NCI-H510A treated with DMSO at 0.1 percent for 48 hours (cell line): Measurements from ENCODE around the gene TMEM171.

Experiments
- DNase-seq: peaks from one replicate; lab custom pipeline; 2025; lab: John Stamatoyannopoulos, UW

TMEM171 gene

DNA sequence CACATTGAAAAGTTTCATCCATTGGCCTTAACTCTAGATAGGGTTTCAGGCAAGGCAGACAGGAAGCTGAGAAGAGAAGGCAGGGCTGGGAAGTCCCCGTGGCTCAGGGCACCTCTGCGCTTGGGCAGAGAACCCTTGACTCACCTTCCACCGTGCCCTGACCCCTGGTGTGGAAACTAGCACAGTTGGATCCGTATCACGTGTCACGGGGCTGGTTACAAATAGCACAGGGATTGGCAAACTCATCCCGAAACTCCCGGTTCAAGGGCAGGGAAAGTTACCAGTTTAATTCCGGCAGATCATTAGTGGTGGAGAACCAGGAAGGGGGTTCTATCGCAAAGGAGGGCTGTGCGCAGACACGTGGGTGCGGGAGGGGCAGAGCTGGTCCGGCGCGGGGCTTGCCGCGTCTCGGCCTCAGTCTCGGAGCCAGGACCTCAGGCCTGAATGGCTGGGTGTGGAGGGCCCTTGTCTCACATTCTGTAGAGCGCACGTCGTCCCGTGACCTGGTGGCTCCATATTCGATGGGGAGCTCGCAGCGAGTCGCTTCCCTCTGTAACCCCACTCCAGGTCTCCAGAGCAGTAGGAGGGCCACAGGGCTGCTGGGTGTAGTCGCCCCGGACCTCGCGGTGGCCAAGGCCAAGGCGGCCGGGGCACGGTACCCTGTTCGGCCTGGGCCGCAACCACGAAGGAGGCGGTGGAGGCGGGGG lies 771 bp upstream of the TMEM171 start:
- DNase-seq, result no peak

DNA sequence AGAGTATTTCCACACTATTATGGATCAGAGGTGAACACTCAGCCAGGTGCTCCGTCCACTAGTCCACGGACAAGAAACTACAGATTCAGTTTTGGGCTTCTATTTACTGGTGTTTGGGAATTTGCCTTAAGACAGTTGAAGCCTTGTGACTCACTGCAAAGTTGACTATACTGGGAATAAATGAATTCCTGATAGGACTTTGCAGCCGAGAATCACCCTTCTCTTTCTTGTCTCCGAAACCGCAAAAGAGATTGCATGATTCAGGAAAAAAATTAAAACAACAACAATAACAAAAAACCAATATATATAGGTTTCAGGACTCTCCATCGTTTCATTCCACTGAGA lies 716 bp downstream of the TMEM171 start:
- no peak for DNase-seq

DNA sequence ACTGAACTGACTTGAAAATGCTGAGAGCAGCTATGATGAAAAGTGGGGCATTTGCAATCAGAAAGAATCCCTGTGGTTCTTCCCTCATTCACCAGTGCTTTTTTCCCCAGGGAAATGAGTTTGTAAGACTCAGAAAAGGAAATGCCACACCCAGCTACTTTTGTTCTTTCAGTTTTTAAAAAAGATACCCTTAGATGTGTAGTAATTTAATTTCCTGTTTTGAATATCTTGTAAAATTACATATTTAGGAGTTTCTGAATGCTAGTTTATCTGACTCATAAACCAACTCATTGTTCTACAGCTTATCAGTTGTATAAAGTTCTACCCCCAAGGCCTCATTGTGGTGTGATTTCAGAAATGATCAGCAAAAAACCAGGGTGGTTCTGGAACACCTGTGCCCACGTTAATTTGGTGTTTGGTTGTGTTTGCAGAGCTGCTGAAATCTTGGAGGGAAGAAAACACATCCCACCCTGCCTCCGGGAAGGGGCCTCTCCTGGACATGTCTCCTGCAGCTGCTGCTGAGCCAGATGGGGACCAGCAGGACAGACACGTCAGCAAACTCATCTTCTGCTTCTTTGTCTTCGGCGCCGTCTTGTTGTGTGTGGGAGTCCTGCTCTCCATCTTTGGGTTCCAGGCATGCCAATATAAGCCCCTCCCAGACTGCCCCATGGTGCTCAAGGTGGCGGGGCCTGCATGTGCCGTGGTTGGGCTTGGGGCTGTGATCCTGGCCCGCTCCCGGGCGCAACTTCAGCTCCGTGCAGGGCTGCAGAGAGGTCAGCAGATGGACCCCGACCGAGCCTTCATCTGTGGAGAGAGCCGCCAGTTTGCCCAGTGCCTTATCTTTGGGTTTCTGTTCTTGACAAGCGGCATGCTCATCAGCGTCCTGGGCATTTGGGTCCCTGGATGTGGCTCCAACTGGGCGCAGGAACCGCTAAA lies 2.8 kb downstream of the TMEM171 start:
- no peak for DNase-seq

DNA sequence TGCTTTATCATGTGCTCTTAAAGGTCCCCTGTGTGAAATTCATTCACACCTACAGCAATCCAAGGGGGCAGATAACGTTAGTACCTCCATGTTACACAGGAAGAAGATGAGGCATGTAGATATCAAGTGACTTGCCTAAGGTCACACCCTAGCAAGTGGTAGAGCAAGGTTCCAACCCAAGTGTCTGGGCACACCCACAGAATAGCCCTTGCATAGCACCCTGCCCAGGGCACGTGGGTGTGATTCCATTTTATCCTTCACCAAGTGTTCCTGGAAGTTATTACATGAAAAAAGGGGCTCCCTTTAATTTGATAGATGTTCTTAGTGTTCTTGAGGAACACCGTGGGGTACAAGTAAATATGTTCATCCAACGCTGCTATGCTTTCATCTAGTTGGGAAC lies 4.9 kb downstream of the TMEM171 start:
- DNase-seq, result no peak

DNA sequence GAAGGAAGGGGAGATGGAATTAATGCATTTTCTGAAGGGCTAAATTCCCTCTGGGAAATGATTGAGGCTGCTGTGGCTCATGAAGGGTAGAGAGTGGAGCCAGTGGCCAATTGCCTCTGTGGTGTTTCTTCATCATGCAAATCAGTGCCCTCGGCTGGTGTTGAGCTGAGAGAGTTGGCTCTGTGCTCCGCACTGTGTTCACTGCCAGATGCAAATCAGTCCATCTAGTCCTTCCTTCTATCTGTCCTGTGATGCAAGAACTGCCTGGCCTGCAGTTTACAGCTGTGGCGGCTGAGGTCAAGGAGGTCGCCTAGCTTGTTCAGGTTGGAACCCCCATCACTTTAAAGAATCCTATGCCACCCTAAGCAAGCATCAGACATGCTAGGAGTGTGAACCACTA lies 6.0 kb downstream of the TMEM171 start:
- no peak for DNase-seq

GRCh38 chr5:73126957-73127356 lies 6.6 kb downstream of the TMEM171 start:
- DNase-seq, result no peak

- DNase-seq, result no peak
These were observed 8.8 kb downstream of the TMEM171 start for GRCh38 chr5:73129143-73129542.

DNA sequence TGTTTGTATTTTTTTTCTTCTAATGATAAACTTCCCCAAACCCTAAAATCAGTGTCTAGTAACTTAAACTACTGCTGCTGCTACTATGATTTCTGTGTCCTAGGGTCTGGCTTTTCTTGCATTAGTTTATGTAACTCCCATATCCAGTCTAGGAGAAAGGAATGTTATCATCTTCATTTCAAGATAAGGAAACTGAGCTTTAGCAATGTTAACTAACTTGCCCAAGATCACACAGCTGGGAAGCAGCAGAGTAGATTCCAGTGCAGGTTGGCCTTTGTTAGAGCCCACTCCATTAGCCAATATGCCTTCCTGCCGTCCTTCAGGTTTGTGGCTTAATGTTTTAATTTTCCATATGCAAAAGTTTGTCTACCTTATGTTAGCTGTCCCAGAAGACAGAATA lies 10.4 kb downstream of the TMEM171 start:
- no peak for DNase-seq

GRCh38 chr5:73131711-73132425 lies 11.5 kb downstream of the TMEM171 start:
- no peak for DNase-seq

DNA sequence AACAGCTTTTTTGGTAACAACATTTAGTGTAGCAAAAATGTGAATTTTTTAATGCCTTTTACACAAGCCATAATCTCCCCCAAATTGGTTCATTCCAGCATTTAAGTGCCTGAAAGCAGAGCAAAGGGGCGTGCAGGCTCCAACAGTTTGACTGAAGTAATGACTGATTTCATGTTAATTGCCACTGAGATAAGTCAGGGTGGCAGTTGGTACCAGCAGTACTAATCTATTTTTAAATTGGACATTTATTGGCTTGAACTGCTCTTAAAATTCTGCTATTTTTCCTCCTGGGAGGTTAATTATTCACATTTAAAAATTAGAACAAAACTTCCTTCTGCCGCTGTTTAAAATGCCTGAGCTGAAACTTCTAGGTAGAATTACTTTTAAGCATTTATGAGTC lies 12.4 kb downstream of the TMEM171 start:
- no peak for DNase-seq

DNA sequence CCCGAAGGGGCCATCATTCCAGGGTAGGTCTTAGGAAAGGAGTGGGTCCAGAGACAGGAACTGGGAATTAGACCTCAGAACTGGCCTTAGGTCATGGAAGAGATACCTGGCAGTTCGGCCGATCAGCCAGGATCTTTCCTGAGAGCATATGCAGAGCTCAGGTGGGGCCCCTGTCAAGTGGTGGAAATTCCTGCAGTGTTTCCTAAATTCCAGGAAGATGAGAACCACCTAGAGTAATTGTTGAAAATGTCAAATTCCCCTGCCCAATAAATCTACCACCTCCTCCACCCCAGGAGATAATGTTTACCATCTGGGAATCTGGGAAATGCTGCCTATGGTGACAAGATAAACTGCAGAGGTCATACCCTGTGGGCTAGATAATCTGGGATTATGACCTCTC lies 14.6 kb downstream of the TMEM171 start:
- DNase-seq, result no peak

- no peak for DNase-seq
These were observed 15.2 kb downstream of the TMEM171 start for GRCh38 chr5:73135429-73136054.

- DNase-seq, result no peak
These were observed 15.7 kb downstream of the TMEM171 start for GRCh38 chr5:73136055-73136562.

DNA sequence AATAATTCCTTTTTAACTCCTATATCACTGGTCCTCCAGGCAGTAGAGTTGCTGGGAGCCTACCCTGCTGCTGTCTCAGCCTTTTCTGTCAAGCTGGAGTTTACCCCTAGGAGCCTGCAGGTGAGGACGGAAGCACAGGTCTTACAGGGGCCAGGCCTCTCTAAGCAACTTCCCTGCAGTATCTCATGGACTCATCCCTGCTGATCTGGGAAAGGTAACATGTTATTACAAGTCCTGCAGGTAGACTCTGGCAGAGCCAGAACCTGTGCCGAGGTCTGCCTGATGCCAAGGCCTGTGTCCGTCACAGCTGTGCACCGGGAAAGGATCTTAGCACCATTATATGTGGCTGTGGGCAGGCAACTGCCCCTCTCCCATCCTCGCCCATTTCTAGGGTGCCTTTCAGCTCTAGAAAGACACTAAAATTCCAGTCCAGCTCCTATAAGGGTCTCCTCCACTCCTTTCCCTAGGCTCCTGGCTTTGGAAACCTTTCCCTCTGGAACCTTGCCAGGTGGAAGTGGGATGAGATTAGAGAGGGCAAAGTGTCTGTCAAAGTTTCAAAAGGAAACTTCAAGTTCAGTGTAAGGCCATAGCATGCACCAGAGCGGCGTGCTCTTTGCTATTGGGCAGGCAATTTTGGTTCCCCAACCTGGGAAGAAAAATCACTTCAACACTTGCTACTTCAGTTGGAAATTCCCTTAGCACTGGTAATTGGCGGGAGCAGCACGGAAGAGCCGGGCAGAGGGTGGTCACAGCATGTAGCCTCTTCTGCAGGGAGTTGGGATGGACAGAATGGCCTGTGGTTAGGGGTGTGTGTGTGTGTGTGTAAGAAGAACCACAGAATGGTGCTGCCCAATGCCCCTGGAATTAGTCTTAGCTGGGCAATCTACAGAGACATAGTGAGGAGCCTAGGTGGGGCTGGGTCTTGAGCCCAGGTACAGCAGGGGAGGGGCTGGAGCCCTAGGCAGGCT lies 17.5 kb downstream of the TMEM171 start:
- no peak for DNase-seq

- no peak for DNase-seq
These were observed 19.1 kb downstream of the TMEM171 start for GRCh38 chr5:73139485-73139884.

DNA sequence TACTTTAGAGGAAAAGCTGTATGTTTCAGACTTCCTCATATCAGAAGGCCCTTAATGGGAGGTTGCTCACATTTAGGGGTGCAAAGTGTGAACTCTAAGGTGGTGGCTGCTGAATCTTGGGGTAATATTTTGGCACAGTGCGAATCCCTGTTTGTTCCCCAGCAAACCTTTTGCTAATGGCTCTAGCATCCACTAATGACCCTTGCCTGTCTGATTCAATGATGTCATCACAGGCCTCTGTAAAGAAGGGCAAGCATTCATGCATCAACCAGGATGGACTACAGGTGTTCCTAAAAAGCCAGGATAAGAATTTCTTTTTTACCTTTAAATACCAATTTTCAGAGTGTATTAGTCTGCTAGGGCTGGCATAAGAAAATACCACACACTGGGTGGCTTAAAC lies 20.4 kb downstream of the TMEM171 start:
- no peak for DNase-seq

DNA sequence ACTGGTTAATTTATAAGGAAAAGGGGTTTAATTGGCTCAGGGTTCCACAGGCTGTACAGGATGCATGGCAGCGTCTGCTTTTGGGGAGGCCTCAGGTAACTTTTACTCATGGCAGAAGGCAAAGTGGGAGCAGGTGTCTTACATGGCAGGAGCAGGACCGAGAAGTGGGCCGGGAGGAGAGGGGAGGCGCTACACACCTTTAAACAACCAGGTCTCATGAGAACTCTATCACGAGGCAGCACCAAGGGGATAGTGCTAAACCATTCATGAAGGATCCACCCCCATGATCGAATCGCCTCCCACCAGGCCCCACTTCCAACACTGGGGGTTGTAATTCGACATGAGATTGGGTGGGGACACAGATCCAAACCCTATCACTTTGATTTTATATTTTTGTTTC lies 21.7 kb downstream of the TMEM171 start:
- DNase-seq, result no peak

- no peak for DNase-seq
These were observed 23.3 kb downstream of the TMEM171 start for GRCh38 chr5:73143716-73144115.

DNA sequence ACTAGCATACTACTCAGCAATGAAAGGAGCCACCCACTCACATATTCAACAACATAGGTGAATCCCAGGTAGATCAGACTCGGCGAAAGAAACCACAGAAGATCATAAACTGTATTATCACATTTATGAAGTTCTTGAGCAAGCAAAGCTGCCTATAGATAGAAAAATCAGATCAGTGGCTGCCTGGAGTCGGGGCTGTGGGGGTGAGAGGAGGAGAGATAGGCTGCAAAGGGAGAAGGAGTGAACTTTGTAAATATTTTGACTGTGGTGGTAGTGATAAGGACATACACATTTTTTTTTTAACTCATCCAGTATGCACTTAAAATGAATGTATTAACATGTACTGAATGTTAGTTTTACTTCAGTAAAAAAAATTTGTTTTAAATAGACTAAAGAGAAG lies 29.2 kb downstream of the TMEM171 start:
- DNase-seq, result no peak

GRCh38 chr5:73150876-73151275 lies 30.5 kb downstream of the TMEM171 start:
- DNase-seq, result no peak
